A549 (cell line): ENCODE results near the gene OGDH. TPM values are rescaled to one million over a fixed set of nuclear protein-coding genes. Genes with fewer than 3 reads are reported as not detected.

ENCODE experiments used
- ATAC-seq, 2 experiments: fragments of 200-7000 bp in 1 of 2; fragments of >200 bp in 1 of 2; cut with Nextera tagmentation in 1 of 2; cut with Tn5 transposase in 1 of 2; 3 replicates each; pipeline versions ENCODE4 v1.8.0 to v1.9.1; 2018 to 2020; ENCODE audit warnings: mild to moderate bottlenecking in 1 of 2, moderate library complexity in 1 of 2
- CTCF ChIA-PET: fragments of 300-600 bp; sonication (Branson Sonifier 250); formaldehyde crosslinking; extraction: SDS; loops from one replicate; lab custom pipeline; 2021; ENCODE audit warnings: antibody characterized with exemption, inconsistent platforms; lab: Yijun Ruan, JAX
- POLR2A ChIA-PET: fragments of 350-600 bp; formaldehyde crosslinking; extraction: SDS; loops from one replicate; lab custom pipeline; 2021; ENCODE audit warnings: antibody characterized with exemption, inconsistent platforms; lab: Yijun Ruan, JAX
- DNase-seq, 2 experiments: peaks; one replicate each; pipeline versions ENCODE4 v3.0.0 to v3.0.0-alpha.2; 2011 to 2016; ENCODE audit warnings: low read depth in 1 of 2, low spot score in 1 of 2
- FAIRE-seq: peaks from 2 replicates; lab custom pipeline; 2011; peaks lifted over from hg19 to GRCh38; lab: Jason Lieb, UNC
- H3K27ac ChIP-seq, 2 experiments: fragments of >200 bp; sonication (Bioruptor Twin); formaldehyde crosslinking; 3 replicates each; pipeline ENCODE4 v1.5.1; 2016 to 2017
- H3K4me1 ChIP-seq: fragments of >200 bp; sonication (Bioruptor Twin); formaldehyde crosslinking; 3 replicates; pipeline ENCODE4 v1.6.1; 2016
- H3K4me2 ChIP-seq: fragments of >200 bp; sonication (Bioruptor Twin); formaldehyde crosslinking; 3 replicates; pipeline ENCODE4 v1.6.1; 2016
- H3K4me3 ChIP-seq: fragments of >200 bp; sonication (Bioruptor Twin); formaldehyde crosslinking; 3 replicates; pipeline ENCODE4 v1.5.1; 2016
- H3K9me3 ChIP-seq: fragments of >200 bp; sonication (Bioruptor Twin); formaldehyde crosslinking; 3 replicates; pipeline ENCODE4 v1.6.1; 2016
- BCL3 ChIP-seq: fragments of >200 bp; sonication (Bioruptor Twin); formaldehyde crosslinking; IDR thresholded peaks from 3 replicates; pipeline ENCODE4 v1.6.1; 2016
- CHD2 ChIP-seq: fragments of 150-350 bp; IDR thresholded peaks from 2 replicates; pipeline ENCODE4 v1.6.1; 2014; ENCODE audit warnings: low read length; ENCODE audit not compliant: partially characterized antibody
- CHD4 ChIP-seq: fragments of 200-600 bp; sonication (generic); IDR thresholded peaks from 2 replicates; pipeline ENCODE4 v1.6.1; 2016; ENCODE audit warnings: antibody characterized with exemption, mild to moderate bottlenecking, borderline replicate concordance
- CTCF ChIP-seq: fragments of >200 bp; sonication (Bioruptor Twin); formaldehyde crosslinking; IDR thresholded peaks from 3 replicates; pipeline ENCODE4 v1.5.1; 2016
- E2F6 ChIP-seq: IDR thresholded peaks from 2 replicates; pipeline ENCODE4 v1.6.1; 2012; ENCODE audit warnings: low read depth, borderline replicate concordance
- ESRRA ChIP-seq: fragments of 150-350 bp; IDR thresholded peaks from 2 replicates; pipeline ENCODE4 v1.6.1; 2014; ENCODE audit warnings: mild to moderate bottlenecking, low read length, borderline replicate concordance
- FOSB ChIP-seq: fragments of 250-450 bp; sonication (Bioruptor Pico); IDR thresholded peaks from 2 replicates; pipeline ENCODE4 v1.5.0; 2020; ENCODE audit warnings: mild to moderate bottlenecking, moderate library complexity
- GATA3 ChIP-seq: IDR thresholded peaks from 2 replicates; pipeline ENCODE4 v1.6.1; 2012; ENCODE audit warnings: borderline replicate concordance
- HDAC2 ChIP-seq: fragments of 200-600 bp; sonication (generic); IDR thresholded peaks from 2 replicates; pipeline ENCODE4 v1.6.1; 2016
- HEYL ChIP-seq: fragments of 250-450 bp; sonication (Bioruptor Pico); IDR thresholded peaks from 2 replicates; pipeline ENCODE4 v1.8.0; 2021; ENCODE audit warnings: mild to moderate bottlenecking, moderate library complexity
- HMGXB4 ChIP-seq: fragments of 250-450 bp; sonication (Bioruptor Pico); IDR thresholded peaks from 2 replicates; pipeline ENCODE4 v1.5.0; 2021; ENCODE audit warnings: mild to moderate bottlenecking, moderate library complexity, borderline replicate concordance
- HOXB13 ChIP-seq: fragments of 250-450 bp; sonication (Bioruptor Pico); IDR thresholded peaks from 2 replicates; pipeline ENCODE4 v1.5.0; 2020; ENCODE audit warnings: low read depth, mild to moderate bottlenecking, moderate library complexity
- JUN ChIP-seq, 2 experiments: fragments of >200 bp; sonication (Bioruptor Twin); formaldehyde crosslinking; IDR thresholded peaks; 2 replicates in 1 of 2; 3 replicates in 1 of 2; pipeline ENCODE4 v1.6.1; 2016 to 2017
- JUNB ChIP-seq: fragments of >200 bp; sonication (Bioruptor Twin); formaldehyde crosslinking; IDR thresholded peaks from 2 replicates; pipeline ENCODE4 v1.6.1; 2016
- KDM1A ChIP-seq: fragments of 200-600 bp; sonication (generic); IDR thresholded peaks from 2 replicates; pipeline ENCODE4 v1.6.1; 2016; ENCODE audit warnings: low read depth, mild to moderate bottlenecking
- MAZ ChIP-seq: fragments of 150-350 bp; IDR thresholded peaks from 2 replicates; pipeline ENCODE4 v1.6.1; 2014; ENCODE audit warnings: antibody characterized with exemption, low read depth, low read length, borderline replicate concordance
- MYC ChIP-seq: IDR thresholded peaks from 2 replicates; pipeline ENCODE4 v1.6.1; 2012; ENCODE audit warnings: mild to moderate bottlenecking, inconsistent platforms, low read length, improper control_type of control experiment, borderline replicate concordance
- NFE2L2 ChIP-seq: fragments of 150-350 bp; conservative IDR thresholded peaks from 2 replicates; pipeline ENCODE4 v1.6.1; 2014; ENCODE audit warnings: low read length
- RAD21 ChIP-seq, 2 experiments: fragments of >200 bp in 1 of 2; sonication (Bioruptor Twin) in 1 of 2; formaldehyde crosslinking in 1 of 2; IDR thresholded peaks in 1 of 2; conservative IDR thresholded peaks in 1 of 2; 2 replicates in 1 of 2; 3 replicates in 1 of 2; pipeline ENCODE4 v1.6.1; 2012 to 2018; ENCODE audit warnings: inconsistent platforms in 1 of 2
- RCOR1 ChIP-seq: fragments of 150-350 bp; IDR thresholded peaks from 2 replicates; pipeline ENCODE4 v1.6.1; 2014; ENCODE audit warnings: antibody characterized with exemption, low read length, low read depth
- RNF2 ChIP-seq: fragments of 200-600 bp; sonication (generic); IDR thresholded peaks from 2 replicates; pipeline ENCODE4 v1.6.1; 2016; ENCODE audit warnings: low read depth, mild to moderate bottlenecking, antibody characterized with exemption, moderate library complexity, borderline replicate concordance
- ZSCAN20 ChIP-seq: fragments of 250-450 bp; sonication (Bioruptor Pico); IDR thresholded peaks from 2 replicates; pipeline ENCODE4 v1.8.0; 2022; ENCODE audit warnings: mild to moderate bottlenecking, moderate library complexity
- WGBS: methylation state at CpG from one replicate; pipeline ENCODE4 v1.1.6; 2017; ENCODE audit errors: missing lambda C conversion rate; 5-methylcytosine and 5-hydroxymethylcytosine counted together
- polyA plus RNA-seq, 4 experiments: library from polyadenylated mRNA; depleted of rRNA in 3 of 4; stranded (reverse); fragments of >200 nt; fragmentation: RNase III in 1 of 4; extraction: RNeasy Plus Mini Kit Qiagen cat#74134 plus additional on column Dnase treatment in 1 of 4; gene quantifications; 2 replicates in 3 of 4; 3 replicates in 1 of 4; pipeline ENCODE4 v1.2.3, GENCODE V29; 2011 to 2017
- TF ChIP-seq, protein P1 (sequence below): IDR thresholded peaks from 2 replicates; pipeline ENCODE4 v1.6.1; 2012

OGDH gene
- polyA plus RNA-seq, 2 of the 4 experiments (the other 2 are of a cell fraction): 32.5 to 38.8 TPM

DNA sequence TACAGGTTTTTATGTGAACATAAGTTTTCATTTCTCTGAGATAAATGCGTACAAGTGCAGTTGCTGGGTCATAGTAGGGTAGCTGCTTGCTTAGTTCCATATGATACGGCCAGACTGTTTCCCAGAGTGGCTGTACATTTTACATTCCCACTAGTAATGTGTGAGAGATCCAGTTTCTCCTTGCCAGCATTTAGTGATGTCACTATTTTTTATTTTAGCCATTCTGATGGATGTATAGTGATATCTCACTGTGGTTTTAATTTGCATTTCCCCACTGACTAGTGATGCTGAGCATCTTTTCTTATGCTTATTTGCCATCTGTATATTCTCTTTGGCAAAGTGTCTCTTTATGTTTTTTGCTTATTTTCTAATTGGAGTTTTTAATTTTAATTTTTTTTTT is 146.4 kb downstream of the OGDH start:
- Histone ChIP-seq H3K4me3 (no peak overlapping the region), H3K9me3 (no peaks in the 10 kb centered on the region), H3K27ac (no peak overlapping the region), H3K4me2 (no peak overlapping the region)
- FAIRE-seq: no peak
- DNase-seq: no peak
- TF ChIP-seq HEYL (CRISPR knock-in tag) (no peak), ESRRA (no peak), BCL3 (no peak), FOSB (no peak), CHD4 (no peak), RCOR1 (no peak), MYC (no peak)
- TF ChIP-seq, all 56 proteins: peak for 0
- peaks cover 27% of the 10 kb centered on the region for H3K4me1 ChIP-seq
- no peak for ATAC-seq
- CTCF ChIA-PET: interaction anchor here (0.6 to 2.0 kb wide), 5 partner anchors 9 to 165 kb away, joined by 3 to 5 read pairs (median 4); partner anchors contain the start of gene H2AZ2
- WGBS: 84% methylated on average over 2 of the region's 2 CpGs
- POLR2A ChIA-PET: no interaction called here

GRCh38 chr7:44754802-44755697 is 148.6 kb downstream of the OGDH start:
- DNase-seq: no peak
- 88% methylated on average over 11 of the region's 11 CpGs for WGBS
- ATAC-seq: no peak
- FAIRE-seq: no peak
- Histone ChIP-seq H3K9me3 (no peaks in the 10 kb centered on the region), H3K27ac (peak overlapping the region; percentile 27 to 71; a peak in 3 of 6 replicates), H3K4me3 (no peak overlapping the region), H3K4me1 (peaks cover 20% of the 10 kb centered on the region), H3K4me2 (no peak overlapping the region)
- no peak for TF ChIP-seq BCL3
- TF ChIP-seq JUN (IDR thresholded peaks at IDR 0.05): no peak
- no peak for TF ChIP-seq KDM1A
- TF ChIP-seq, protein P1, sequence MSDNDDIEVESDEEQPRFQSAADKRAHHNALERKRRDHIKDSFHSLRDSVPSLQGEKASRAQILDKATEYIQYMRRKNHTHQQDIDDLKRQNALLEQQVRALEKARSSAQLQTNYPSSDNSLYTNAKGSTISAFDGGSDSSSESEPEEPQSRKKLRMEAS: no peak
- no peak for TF ChIP-seq GATA3
- no peak for TF ChIP-seq HOXB13 (CRISPR knock-in tag)
- TF ChIP-seq NFE2L2: no peak
- no peak for TF ChIP-seq MAZ
- no peak for TF ChIP-seq HDAC2
- TF ChIP-seq RNF2: no peak
- no peak for TF ChIP-seq JUNB
- TF ChIP-seq CTCF: no peak
- no peak for TF ChIP-seq FOSB
- no peak for TF ChIP-seq ZSCAN20 (CRISPR knock-in tag)
- TF ChIP-seq CHD2: no peak
- no peak for TF ChIP-seq HMGXB4 (CRISPR knock-in tag)
- TF ChIP-seq E2F6: no peak
- TF ChIP-seq RAD21 (conservative IDR thresholded peaks at IDR 0.05 in 1 of 2, IDR thresholded peaks at IDR 0.05 in 1 of 2): no peak
- TF ChIP-seq MYC: no peak
- CTCF ChIA-PET: interaction anchor here (1.8 kb wide), 1 partner anchor 93 kb away, joined by 4 read pairs; the partner anchor contains the start of gene H2AZ2
- POLR2A ChIA-PET: no interaction called here
